HG02885 (cell line): ENCODE results near the gene SMTN.

Experiments
- ATAC-seq: cut with Tn5 transposase; IDR thresholded peaks from one replicate; pipeline ENCODE4 v1.9.1; 2021; ENCODE audit warnings: mild to moderate bottlenecking; ENCODE audit not compliant: unreplicated experiment, poor library complexity

The SMTN gene

GRCh38 chr22:31124290-31124689 is 43.2 kb downstream of the SMTN start:
- no peak for ATAC-seq

GRCh38 chr22:31124811-31125465 is 43.8 kb downstream of the SMTN start:
- ATAC-seq: no peak

GRCh38 chr22:31125521-31126117 is 44.5 kb downstream of the SMTN start:
- ATAC-seq: no peak

GRCh38 chr22:31126128-31126868 is 45.2 kb downstream of the SMTN start:
- no peak for ATAC-seq

GRCh38 chr22:31126869-31127175 is 45.7 kb downstream of the SMTN start:
- ATAC-seq: no peak

GRCh38 chr22:31127181-31127772 is 46.2 kb downstream of the SMTN start:
- no peak for ATAC-seq

GRCh38 chr22:31128156-31128555 is 47.0 kb downstream of the SMTN start:
- no peak for ATAC-seq

- ATAC-seq: no peak
Observed at GRCh38 chr22:31130873-31131272, 49.8 kb downstream of the SMTN start.

- no peak for ATAC-seq
Observed at GRCh38 chr22:31133911-31134310, 52.8 kb downstream of the SMTN start.

- no peak for ATAC-seq
Observed at GRCh38 chr22:31134688-31135087, 53.6 kb downstream of the SMTN start.

GRCh38 chr22:31135706-31136105 is 54.6 kb downstream of the SMTN start:
- no peak for ATAC-seq

GRCh38 chr22:31136155-31136554 is 55.0 kb downstream of the SMTN start:
- no peak for ATAC-seq

- ATAC-seq: no peak
Observed at GRCh38 chr22:31136711-31137110, 55.6 kb downstream of the SMTN start.

- ATAC-seq: no peak
Observed at GRCh38 chr22:31137721-31138120, 56.6 kb downstream of the SMTN start.

- no peak for ATAC-seq
Observed at GRCh38 chr22:31138126-31138525, 57.0 kb downstream of the SMTN start.

GRCh38 chr22:31139066-31139465 is 57.9 kb downstream of the SMTN start:
- ATAC-seq: no peak

- no peak for ATAC-seq
Observed at GRCh38 chr22:31139866-31140716, 59.0 kb downstream of the SMTN start, which contains the start of gene PLA2G3. TSS of gene PLA2G3 (minus strand) at chr22:31140508. CDS start at chr22:31140354, 154 bp downstream.

- ATAC-seq: no peak
Observed at GRCh38 chr22:31140746-31141145, 59.6 kb downstream of the SMTN start.

GRCh38 chr22:31141551-31141950 is 60.4 kb downstream of the SMTN start:
- no peak for ATAC-seq

- no peak for ATAC-seq
Observed at GRCh38 chr22:31142285-31142684, 61.2 kb downstream of the SMTN start.
